Testis (tissue), 2 donors: ENCODE results near the gene GCFC2.

Experiments
- CTCF ChIP-seq, 3 experiments: fragments of 450-650 bp in 2 of 3; fragments of 200-600 bp in 1 of 3; sonication (generic) in 1 of 3; IDR thresholded peaks; one replicate each; pipeline ENCODE4 v1.5.1; 2016 to 2019; ENCODE audit warnings: antibody characterized with exemption in 3 of 3, mild to moderate bottlenecking in 2 of 3, moderate library complexity in 1 of 3
- POLR2A ChIP-seq: fragments of 450-650 bp; IDR thresholded peaks from one replicate; pipeline ENCODE4 v1.6.1; 2017; ENCODE audit warnings: antibody characterized with exemption, mild to moderate bottlenecking, moderate library complexity

- TF ChIP-seq CTCF (IDR thresholded peaks at IDR 0.05) (no peak), POLR2A (no peak)
Observed at GRCh38 chr2:75666911-75667310, 43.8 kb downstream of the GCFC2 start.
